CD8-positive, alpha-beta memory T cell (primary cell): ENCODE data around the gene SDE2. TPM values are rescaled to one million over a fixed set of nuclear protein-coding genes. Genes with fewer than 3 reads are reported as not detected.
A peak's percentile ranks its signal among the peaks of the same experiment; 100 is the strongest.

ENCODE experiments used
- CTCF ChIA-PET: fragments of 350-600 bp; sonication (Branson Sonifier 250); formaldehyde crosslinking; loops from one replicate; lab custom pipeline; 2021; ENCODE audit warnings: antibody characterized with exemption; lab: Charles Lee
- POLR2A ChIA-PET: fragments of 350-600 bp; sonication (Branson Sonifier 250); formaldehyde crosslinking; loops from one replicate; lab custom pipeline; 2021; ENCODE audit warnings: antibody characterized with exemption; lab: Charles Lee
- DNase-seq, 5 donors: peaks; one replicate each; pipeline versions ENCODE4 v3.0.0 to v3.0.0-alpha.2; 2020 to 2022; ENCODE audit warnings: mixed read lengths in 1 of 5
- H3K27ac ChIP-seq: one replicate; pipeline ENCODE4 v1.7.0; 2013; ENCODE audit warnings: low read depth, mild to moderate bottlenecking, low read length, moderate library complexity
- H3K27me3 ChIP-seq: 2 replicates; pipeline ENCODE4 v1.7.0; 2013; ENCODE audit warnings: low read length, mild to moderate bottlenecking; ENCODE audit not compliant: insufficient read depth, poor library complexity, severe bottlenecking
- H3K36me3 ChIP-seq: 2 replicates; pipeline ENCODE4 v1.7.0; 2013; ENCODE audit warnings: mild to moderate bottlenecking, low read length, moderate library complexity; ENCODE audit not compliant: insufficient read depth
- H3K4me1 ChIP-seq: 2 replicates; pipeline ENCODE4 v1.7.0; 2013; ENCODE audit warnings: mild to moderate bottlenecking, low read length, moderate library complexity; ENCODE audit not compliant: insufficient read depth
- H3K4me3 ChIP-seq: 2 replicates; pipeline ENCODE4 v1.7.0; 2013; ENCODE audit warnings: mild to moderate bottlenecking, low read length
- H3K9me3 ChIP-seq: 2 replicates; pipeline ENCODE4 v1.7.0; 2013; ENCODE audit warnings: mild to moderate bottlenecking, low read length
- H3K27ac Mint-ChIP-seq, 8 donors: one replicate each; pipeline ENCODE4 v1.8.0; 2020 to 2021; ENCODE audit warnings: mixed read lengths in 8 of 8, mild to moderate bottlenecking in 6 of 8, inconsistent platforms in 3 of 8, moderate library complexity in 3 of 8
- H3K27me3 Mint-ChIP-seq, 2 donors: one replicate each; pipeline ENCODE4 v1.8.0; 2020 to 2021; ENCODE audit warnings: mixed read lengths in 2 of 2, mild to moderate bottlenecking in 1 of 2, moderate library complexity in 1 of 2
- H3K36me3 Mint-ChIP-seq, 3 donors: one replicate each; pipeline ENCODE4 v1.8.0; 2020 to 2021; ENCODE audit warnings: mixed read lengths in 3 of 3, inconsistent platforms in 1 of 3, mild to moderate bottlenecking in 1 of 3
- H3K4me1 Mint-ChIP-seq, 3 donors: one replicate each; pipeline ENCODE4 v1.8.0; 2020 to 2021; ENCODE audit warnings: mixed read lengths in 3 of 3, inconsistent platforms in 1 of 3, mild to moderate bottlenecking in 1 of 3
- H3K4me3 Mint-ChIP-seq, 7 donors: one replicate each; pipeline ENCODE4 v1.8.0; 2020 to 2021; ENCODE audit warnings: mixed read lengths in 7 of 7, mild to moderate bottlenecking in 6 of 7, moderate library complexity in 4 of 7, inconsistent platforms in 2 of 7
- H3K9me3 Mint-ChIP-seq, 5 donors: one replicate each; pipeline ENCODE4 v1.8.0; 2020 to 2022; ENCODE audit warnings: mixed read lengths in 5 of 5, mild to moderate bottlenecking in 3 of 5, moderate library complexity in 2 of 5, inconsistent platforms in 1 of 5
- polyA plus RNA-seq: library from polyadenylated mRNA; unstranded; fragments of 300-500 nt; fragmentation: Illumina TruSeq; gene quantifications from one replicate; pipeline ENCODE4 v1.2.3, GENCODE V29; 2021
- total RNA-seq, 2 experiments: library from RNA; stranded (reverse); gene quantifications; one replicate each; pipeline ENCODE4 v1.2.3, GENCODE V29; 2021

The SDE2 gene
- total and polyA plus RNA-seq, 3 experiments from 2014 or later: 8.4 to 23.6 (median 23.4) TPM

- Histone ChIP-seq H3K4me3 (no peak overlapping the region), H3K27ac (no peak overlapping the region), H3K27me3 (no peaks in the 10 kb centered on the region), H3K36me3 (no peaks in the 10 kb centered on the region), H3K4me1 (no peaks in the 10 kb centered on the region), H3K9me3 (no peaks in the 10 kb centered on the region)
- H3K27ac Mint-ChIP-seq: no peak overlapping the region
- POLR2A ChIA-PET: no interaction called here
- no peak for DNase-seq
- CTCF ChIA-PET: no interaction called here
- no peaks in the 10 kb centered on the region for H3K4me1 Mint-ChIP-seq
- peaks cover 2 to 28% of the 10 kb centered on the region in 2 donors for H3K27me3 Mint-ChIP-seq
- no peaks in the 10 kb centered on the region for H3K36me3 Mint-ChIP-seq
- no peak overlapping the region for H3K4me3 Mint-ChIP-seq
- H3K9me3 Mint-ChIP-seq: no peaks in the 10 kb centered on the region
Measured at GRCh38 chr1:225954753-225955152, 44.4 kb downstream of the SDE2 start.

- DNase-seq: no peak
- ChIA-PET POLR2A (no interaction called here), CTCF (no interaction called here)
- Mint-ChIP-seq H3K27ac (no peak overlapping the region), H3K36me3 (no peaks in the 10 kb centered on the region), H3K4me1 (no peaks in the 10 kb centered on the region), H3K4me3 (no peak overlapping the region), H3K9me3 (no peaks in the 10 kb centered on the region), H3K27me3 (peaks cover 3 to 37% of the 10 kb centered on the region in 2 donors)
- no peaks in the 10 kb centered on the region for H3K36me3 ChIP-seq
- no peak overlapping the region for H3K27ac ChIP-seq
- no peak overlapping the region for H3K4me3 ChIP-seq
- H3K27me3 ChIP-seq: peaks cover 3% of the 10 kb centered on the region
- no peaks in the 10 kb centered on the region for H3K4me1 ChIP-seq
- no peaks in the 10 kb centered on the region for H3K9me3 ChIP-seq
Measured at GRCh38 chr1:225953315-225953714, 45.8 kb downstream of the SDE2 start.

DNA sequence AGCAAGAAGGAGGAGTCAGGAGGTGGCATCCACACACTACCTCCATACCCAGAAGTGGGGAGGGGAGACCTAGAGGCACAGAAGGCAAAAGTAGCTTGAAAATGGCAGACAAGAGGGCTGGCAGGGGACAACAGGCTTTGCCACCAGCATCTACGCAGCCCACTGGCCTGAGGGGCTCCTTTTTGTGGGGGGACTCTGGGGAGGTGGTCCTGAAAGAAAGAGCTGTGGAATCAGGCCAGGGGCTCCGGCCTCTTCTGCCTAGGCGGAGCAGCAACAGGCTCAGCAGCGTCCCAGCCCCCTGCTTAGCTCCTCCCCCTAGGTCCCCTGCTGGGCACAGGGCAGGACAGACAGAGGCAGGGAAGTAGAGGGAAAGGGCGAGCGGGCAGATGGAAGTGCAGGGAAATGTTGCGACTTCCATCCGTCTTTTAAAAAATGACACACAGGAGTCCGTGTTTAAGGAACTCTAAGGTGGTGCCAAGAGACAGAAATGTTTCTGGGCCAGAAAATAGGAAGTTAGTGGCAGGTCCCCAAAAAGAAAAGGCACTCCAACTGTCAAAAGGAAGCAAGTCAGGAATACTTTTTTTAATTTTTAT, 48.1 kb downstream of the SDE2 start:
- Histone ChIP-seq H3K27ac (no peak overlapping the region), H3K36me3 (no peaks in the 10 kb centered on the region), H3K4me1 (no peaks in the 10 kb centered on the region), H3K4me3 (no peak overlapping the region), H3K9me3 (no peaks in the 10 kb centered on the region), H3K27me3 (peaks cover 3% of the 10 kb centered on the region)
- Mint-ChIP-seq H3K4me1 (peaks cover 0 to under 1% (median 0%) of the 10 kb centered on the region in 3 donors), H3K27ac (no peak overlapping the region), H3K36me3 (no peaks in the 10 kb centered on the region), H3K9me3 (no peaks in the 10 kb centered on the region), H3K4me3 (no peak overlapping the region), H3K27me3 (peaks cover 11 to 33% of the 10 kb centered on the region in 2 donors)
- ChIA-PET POLR2A (interaction anchor here (0.5 kb wide), 1 partner anchor 142 kb away, joined by 4 read pairs; no protein-coding TSS in a partner anchor), CTCF (interaction anchor here (1.3 kb wide), 1 partner anchor 40 kb away, joined by 3 read pairs; no protein-coding TSS in a partner anchor)
- no peak for DNase-seq

- no peak overlapping the region for H3K27ac ChIP-seq
- no peaks in the 10 kb centered on the region for H3K9me3 Mint-ChIP-seq
- H3K27me3 Mint-ChIP-seq: peaks cover 9 to 26% of the 10 kb centered on the region in 2 donors
- H3K4me3 Mint-ChIP-seq: no peak overlapping the region
- peaks cover 6% of the 10 kb centered on the region for H3K4me1 ChIP-seq
- peak overlapping the region in 1 of 8 donors; percentile 33 for H3K27ac Mint-ChIP-seq
- peaks cover 3% of the 10 kb centered on the region for H3K27me3 ChIP-seq
- H3K36me3 ChIP-seq: no peaks in the 10 kb centered on the region
- H3K36me3 Mint-ChIP-seq: no peaks in the 10 kb centered on the region
- ChIA-PET POLR2A (no interaction called here), CTCF (no interaction called here)
- H3K9me3 ChIP-seq: no peaks in the 10 kb centered on the region
- H3K4me3 ChIP-seq: no peak overlapping the region
- no peak for DNase-seq
- peaks cover 11 to 20% (median 13%) of the 10 kb centered on the region in 3 donors for H3K4me1 Mint-ChIP-seq
Measured at GRCh38 chr1:225949041-225949440, 50.1 kb downstream of the SDE2 start.

- Mint-ChIP-seq H3K27ac (no peak overlapping the region), H3K4me1 (peaks cover 11 to 25% (median 15%) of the 10 kb centered on the region in 3 donors), H3K9me3 (no peaks in the 10 kb centered on the region), H3K4me3 (no peak overlapping the region), H3K36me3 (no peaks in the 10 kb centered on the region), H3K27me3 (peaks cover 9 to 18% of the 10 kb centered on the region in 2 donors)
- Histone ChIP-seq H3K9me3 (no peaks in the 10 kb centered on the region), H3K27ac (no peak overlapping the region), H3K4me1 (peaks cover 6% of the 10 kb centered on the region), H3K36me3 (no peaks in the 10 kb centered on the region), H3K4me3 (no peak overlapping the region), H3K27me3 (peaks cover 3% of the 10 kb centered on the region)
- no peak for DNase-seq
- ChIA-PET CTCF (no interaction called here), POLR2A (no interaction called here)
Measured at GRCh38 chr1:225946803-225947202, 52.3 kb downstream of the SDE2 start.

GRCh38 chr1:225946082-225946620, 53.0 kb downstream of the SDE2 start:
- Histone ChIP-seq H3K36me3 (no peaks in the 10 kb centered on the region), H3K4me1 (peaks cover 6% of the 10 kb centered on the region), H3K9me3 (no peaks in the 10 kb centered on the region), H3K4me3 (no peak overlapping the region), H3K27ac (no peak overlapping the region), H3K27me3 (peaks cover 3% of the 10 kb centered on the region)
- Mint-ChIP-seq H3K27me3 (peaks cover 10 to 18% of the 10 kb centered on the region in 2 donors), H3K4me3 (peak overlapping the region in 2 of 7 donors; percentile 23 to 68), H3K27ac (no peak overlapping the region), H3K4me1 (peaks cover 11 to 25% (median 15%) of the 10 kb centered on the region in 3 donors), H3K36me3 (no peaks in the 10 kb centered on the region), H3K9me3 (no peaks in the 10 kb centered on the region)
- ChIA-PET CTCF (no interaction called here), POLR2A (interaction anchor here (0.6 kb wide), 1 partner anchor 69 kb away, joined by 3 read pairs; no protein-coding TSS in a partner anchor)
- no peak for DNase-seq

GRCh38 chr1:225945564-225945963, 53.6 kb downstream of the SDE2 start:
- H3K4me1 Mint-ChIP-seq: peaks cover 11 to 25% (median 15%) of the 10 kb centered on the region in 3 donors
- DNase-seq: no peak
- peak overlapping the region in 1 of 8 donors; percentile 38 for H3K27ac Mint-ChIP-seq
- H3K9me3 Mint-ChIP-seq: no peaks in the 10 kb centered on the region
- no peak overlapping the region for H3K4me3 Mint-ChIP-seq
- no peaks in the 10 kb centered on the region for H3K9me3 ChIP-seq
- peaks cover 10 to 18% of the 10 kb centered on the region in 2 donors for H3K27me3 Mint-ChIP-seq
- no peak overlapping the region for H3K27ac ChIP-seq
- H3K36me3 Mint-ChIP-seq: no peaks in the 10 kb centered on the region
- peaks cover 3% of the 10 kb centered on the region for H3K27me3 ChIP-seq
- CTCF ChIA-PET: interaction anchor here (1.2 kb wide), 1 partner anchor 42 kb away, joined by 3 read pairs; no protein-coding TSS in a partner anchor
- peaks cover 6% of the 10 kb centered on the region for H3K4me1 ChIP-seq
- POLR2A ChIA-PET: interaction anchor here (0.6 kb wide), 1 partner anchor 68 kb away, joined by 3 read pairs; no protein-coding TSS in a partner anchor
- no peak overlapping the region for H3K4me3 ChIP-seq
- H3K36me3 ChIP-seq: no peaks in the 10 kb centered on the region

GRCh38 chr1:225944951-225945350, 54.2 kb downstream of the SDE2 start:
- Mint-ChIP-seq H3K9me3 (no peaks in the 10 kb centered on the region), H3K4me3 (peak overlapping the region in 2 of 7 donors; percentile 40 to 56), H3K36me3 (no peaks in the 10 kb centered on the region), H3K27me3 (peaks cover 10 to 14% of the 10 kb centered on the region in 2 donors), H3K4me1 (peaks cover 11 to 25% (median 15%) of the 10 kb centered on the region in 3 donors), H3K27ac (peak overlapping the region in 3 of 8 donors; percentile 38 to 77 (median 66))
- Histone ChIP-seq H3K9me3 (no peaks in the 10 kb centered on the region), H3K36me3 (no peaks in the 10 kb centered on the region), H3K4me1 (peaks cover 6% of the 10 kb centered on the region), H3K4me3 (no peak overlapping the region), H3K27ac (no peak overlapping the region), H3K27me3 (peaks cover 3% of the 10 kb centered on the region)
- ChIA-PET POLR2A (interaction anchor here (0.5 kb wide), 1 partner anchor 29 kb away, joined by 3 read pairs; no protein-coding TSS in a partner anchor), CTCF (interaction anchor here (0.9 to 1.9 kb wide), 5 partner anchors 15 to 97 kb away, joined by 3 to 4 read pairs (median 3); no protein-coding TSS in a partner anchor)
- no peak for DNase-seq
